GM12864 (cell line): Measurements from ENCODE around the gene ZNF280B.

ENCODE experiments used
- DNase-seq: peaks from one replicate; pipeline ENCODE4 v3.0.0-alpha.2; 2011; ENCODE audit warnings: low read depth
- H3K4me3 ChIP-seq: 2 replicates; pipeline ENCODE4 v1.5.1; 2011; ENCODE audit warnings: mild to moderate bottlenecking, low read depth, low read length, control low read depth
- TF ChIP-seq, protein P1 (sequence below): IDR thresholded peaks from 2 replicates; pipeline ENCODE4 v1.5.1; 2011; ENCODE audit warnings: low read depth, mild to moderate bottlenecking, moderate library complexity, low read length, control low read depth, inconsistent platforms; ENCODE audit errors: missing control alignments

Gene ZNF280B

DNA sequence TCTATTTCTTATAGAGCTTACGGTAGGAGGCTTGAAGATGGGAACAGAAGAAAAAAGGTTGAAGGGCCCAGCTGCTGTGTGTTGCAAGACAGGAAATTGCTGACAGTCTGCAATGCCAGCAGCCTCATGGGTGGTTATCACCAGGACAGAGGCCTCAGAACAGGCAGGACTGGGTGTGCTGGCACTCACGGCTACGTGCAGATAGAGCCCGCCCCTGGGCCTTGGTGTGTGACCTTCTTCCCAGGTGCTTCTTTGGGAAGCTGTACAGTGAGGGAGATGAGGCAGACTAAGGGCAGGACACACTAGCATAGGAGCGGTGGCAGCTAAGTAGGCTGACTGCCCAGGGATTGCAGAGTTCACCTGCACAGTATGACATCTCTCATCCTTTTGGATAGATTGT is 37.9 kb upstream of the ZNF280B start:
- H3K4me3 ChIP-seq, result no peak overlapping the region

GRCh38 chr22:22545084-22545483 is 36.5 kb upstream of the ZNF280B start:
- DNase-seq, result no peak
- TF ChIP-seq, protein P1, sequence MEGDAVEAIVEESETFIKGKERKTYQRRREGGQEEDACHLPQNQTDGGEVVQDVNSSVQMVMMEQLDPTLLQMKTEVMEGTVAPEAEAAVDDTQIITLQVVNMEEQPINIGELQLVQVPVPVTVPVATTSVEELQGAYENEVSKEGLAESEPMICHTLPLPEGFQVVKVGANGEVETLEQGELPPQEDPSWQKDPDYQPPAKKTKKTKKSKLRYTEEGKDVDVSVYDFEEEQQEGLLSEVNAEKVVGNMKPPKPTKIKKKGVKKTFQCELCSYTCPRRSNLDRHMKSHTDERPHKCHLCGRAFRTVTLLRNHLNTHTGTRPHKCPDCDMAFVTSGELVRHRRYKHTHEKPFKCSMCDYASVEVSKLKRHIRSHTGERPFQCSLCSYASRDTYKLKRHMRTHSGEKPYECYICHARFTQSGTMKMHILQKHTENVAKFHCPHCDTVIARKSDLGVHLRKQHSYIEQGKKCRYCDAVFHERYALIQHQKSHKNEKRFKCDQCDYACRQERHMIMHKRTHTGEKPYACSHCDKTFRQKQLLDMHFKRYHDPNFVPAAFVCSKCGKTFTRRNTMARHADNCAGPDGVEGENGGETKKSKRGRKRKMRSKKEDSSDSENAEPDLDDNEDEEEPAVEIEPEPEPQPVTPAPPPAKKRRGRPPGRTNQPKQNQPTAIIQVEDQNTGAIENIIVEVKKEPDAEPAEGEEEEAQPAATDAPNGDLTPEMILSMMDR, result no peak
- no peak overlapping the region for H3K4me3 ChIP-seq

More for the DNA sequence above, 37.9 kb upstream of the ZNF280B start:
- TF ChIP-seq, protein P1, result no peak
- no peak for DNase-seq

- TF ChIP-seq, protein P1, result no peak
- no peak overlapping the region for H3K4me3 ChIP-seq
- no peak for DNase-seq
These were observed 29.9 kb upstream of the ZNF280B start for GRCh38 chr22:22538226-22538989.

GRCh38 chr22:22536916-22537315 is 28.4 kb upstream of the ZNF280B start:
- TF ChIP-seq, protein P1, result no peak
- no peak overlapping the region for H3K4me3 ChIP-seq
- DNase-seq, result no peak

- no peak for DNase-seq
- TF ChIP-seq, protein P1, result no peak
- H3K4me3 ChIP-seq, result no peak overlapping the region
These were observed 28.0 kb upstream of the ZNF280B start for GRCh38 chr22:22536515-22536914.

DNA sequence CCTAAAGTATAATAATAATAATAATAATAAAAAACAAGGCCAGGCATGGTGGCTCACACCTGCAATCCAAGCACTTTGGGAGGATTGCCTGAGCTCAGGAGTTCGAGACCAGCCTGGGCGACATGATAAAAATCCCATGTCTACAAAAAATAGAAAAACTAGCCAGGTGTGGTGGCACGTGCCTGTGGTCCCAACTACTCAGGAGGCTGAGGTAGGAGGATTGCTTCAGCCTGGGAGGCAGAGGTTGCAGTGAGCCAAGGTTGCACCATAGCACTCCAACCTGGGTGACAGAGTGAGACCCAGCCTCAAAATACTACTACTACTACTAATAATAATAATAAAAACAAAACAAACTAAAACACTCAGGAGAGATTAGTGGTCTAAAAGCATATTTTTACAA is 27.1 kb upstream of the ZNF280B start:
- H3K4me3 ChIP-seq, result no peak overlapping the region
- no peak for DNase-seq

More for the DNA sequence above, 27.1 kb upstream of the ZNF280B start:
- TF ChIP-seq, protein P1, result no peak
